Activated B cell treated with CpG ODN at 0.5 μM for 24 hours (primary cell): ENCODE data around the gene LARGE1. TPM values are rescaled to one million over a fixed set of nuclear protein-coding genes. Genes with fewer than 3 reads are reported as not detected.

Experiments
- ATAC-seq: fragments of 200-7000 bp; cut with Tn5 transposase; one replicate; pipeline ENCODE4 v1.10.0; 2021; ENCODE audit warnings: low read depth, mild to moderate bottlenecking, moderate library complexity
- CTCF ChIA-PET: fragments of 350-600 bp; sonication (Branson Sonifier 250); formaldehyde crosslinking; loops from one replicate; lab custom pipeline; 2021; ENCODE audit warnings: antibody characterized with exemption; lab: Charles Lee
- POLR2A ChIA-PET: fragments of 350-600 bp; sonication (Branson Sonifier 250); formaldehyde crosslinking; loops from one replicate; lab custom pipeline; 2021; ENCODE audit warnings: antibody characterized with exemption; lab: Charles Lee
- DNase-seq: peaks from one replicate; pipeline ENCODE4 v3.0.0; 2022
- H3K27ac Mint-ChIP-seq: one replicate; pipeline ENCODE4 v1.8.0; 2020; ENCODE audit warnings: mixed read lengths
- H3K27me3 Mint-ChIP-seq: one replicate; pipeline ENCODE4 v1.8.0; 2021; ENCODE audit warnings: mixed read lengths
- H3K36me3 Mint-ChIP-seq: one replicate; pipeline ENCODE4 v1.8.0; 2021; ENCODE audit warnings: low read depth, mixed read lengths
- H3K4me1 Mint-ChIP-seq: one replicate; pipeline ENCODE4 v1.8.0; 2021; ENCODE audit warnings: mixed read lengths
- H3K4me3 Mint-ChIP-seq: one replicate; pipeline ENCODE4 v1.8.0; 2020; ENCODE audit warnings: mild to moderate bottlenecking, mixed read lengths
- H3K9me3 Mint-ChIP-seq: one replicate; pipeline ENCODE4 v1.8.0; 2020; ENCODE audit warnings: mixed read lengths
- CTCF ChIP-seq: fragments of 200-600 bp; IDR thresholded peaks from one replicate; pipeline ENCODE4 v1.8.0; 2022; ENCODE audit warnings: antibody characterized with exemption, mild to moderate bottlenecking
- intact Hi-C: fragments of 100-400 bp; cut with micrococcal nuclease; formaldehyde crosslinking; loops from one replicate; pipeline ENCODE4 v1.15.1; 2024
- total RNA-seq: library from RNA; stranded (reverse); gene quantifications from 2 replicates; pipeline ENCODE4 v1.2.3, GENCODE V29; 2022

The LARGE1 gene
- total RNA-seq, 1 donor from 2014 or later = 22.2 TPM

GRCh38 chr22:33477120-33478111 is 442.9 kb downstream of the LARGE1 start:
- TF ChIP-seq CTCF = no peak
- Mint-ChIP-seq H3K27ac (no peak overlapping the region), H3K9me3 (no peaks in the 10 kb centered on the region), H3K36me3 (peaks cover 2% of the 10 kb centered on the region), H3K4me3 (no peak overlapping the region), H3K4me1 (peaks cover 10% of the 10 kb centered on the region), H3K27me3 (no peaks in the 10 kb centered on the region)
- intact Hi-C loops = no loop called here
- ChIA-PET CTCF (no interaction called here), POLR2A (no interaction called here)
- DNase-seq = no peak
- ATAC-seq = no peak

GRCh38 chr22:33476716-33477115 is 443.6 kb downstream of the LARGE1 start:
- TF ChIP-seq CTCF = no peak
- Mint-ChIP-seq H3K36me3 (peaks cover 2% of the 10 kb centered on the region), H3K27me3 (no peaks in the 10 kb centered on the region), H3K4me3 (no peak overlapping the region), H3K9me3 (no peaks in the 10 kb centered on the region), H3K27ac (no peak overlapping the region), H3K4me1 (peaks cover 14% of the 10 kb centered on the region)
- ChIA-PET CTCF (no interaction called here), POLR2A (no interaction called here)
- intact Hi-C loops = no loop called here
- DNase-seq = no peak
- ATAC-seq = no peak

- Mint-ChIP-seq H3K36me3 (peaks cover 2% of the 10 kb centered on the region), H3K9me3 (no peaks in the 10 kb centered on the region), H3K27me3 (no peaks in the 10 kb centered on the region), H3K27ac (no peak overlapping the region), H3K4me1 (peaks cover 14% of the 10 kb centered on the region), H3K4me3 (no peak overlapping the region)
- POLR2A ChIA-PET = no interaction called here
- CTCF ChIA-PET = no interaction called here
- DNase-seq (no peak), ATAC-seq (no peak)
- intact Hi-C loops = no loop called here
- no peak for TF ChIP-seq CTCF
Measured at GRCh38 chr22:33476206-33476605, 444.1 kb downstream of the LARGE1 start.

GRCh38 chr22:33474587-33474986 is 445.7 kb downstream of the LARGE1 start:
- ATAC-seq (no peak), DNase-seq (no peak)
- H3K36me3 Mint-ChIP-seq = no peaks in the 10 kb centered on the region
- no peak for TF ChIP-seq CTCF
- H3K4me3 Mint-ChIP-seq = no peak overlapping the region
- no peak overlapping the region for H3K27ac Mint-ChIP-seq
- ChIA-PET CTCF (no interaction called here), POLR2A (interaction anchor here (0.5 kb wide), 1 partner anchor 202 kb away, joined by 14 read pairs; no protein-coding TSS in a partner anchor)
- intact Hi-C loops = no loop called here
- H3K4me1 Mint-ChIP-seq = peaks cover 14% of the 10 kb centered on the region
- no peaks in the 10 kb centered on the region for H3K9me3 Mint-ChIP-seq
- H3K27me3 Mint-ChIP-seq = no peaks in the 10 kb centered on the region
